GM21381 (cell line): Measurements from ENCODE around the gene XAB2.

ENCODE experiments used
- ATAC-seq: cut with Tn5 transposase; IDR thresholded peaks from one replicate; pipeline ENCODE4 v1.9.1; 2021; ENCODE audit warnings: mild to moderate bottlenecking, moderate library complexity; ENCODE audit not compliant: unreplicated experiment

The XAB2 gene

GRCh38 chr19:7629347-7630054, at the start of gene XAB2, which contains the start of gene PET100:
XAB2 (minus strand) TSS chr19:7629545; CDS start chr19:7629527, 18 bp downstream.
PET100 (plus strand) TSS chr19:7629793; CDS start chr19:7629834, 41 bp downstream.
- peak; percentile 90 for ATAC-seq

GRCh38 chr19:7677669-7678311, 48.4 kb upstream of the XAB2 start:
- no peak for ATAC-seq

GRCh38 chr19:7676854-7677253, 47.5 kb upstream of the XAB2 start, which contains the start of gene MCEMP1:
MCEMP1 (plus strand) TSS chr19:7677090; CDS start chr19:7677121, 31 bp downstream.
- ATAC-seq, result no peak

- no peak for ATAC-seq
These were observed 47.0 kb upstream of the XAB2 start for GRCh38 chr19:7676376-7676775.

- no peak for ATAC-seq
These were observed 45.0 kb upstream of the XAB2 start for GRCh38 chr19:7674010-7675005.

GRCh38 chr19:7672522-7672921, 43.2 kb upstream of the XAB2 start:
- ATAC-seq, result no peak

- no peak for ATAC-seq
These were observed 41.4 kb upstream of the XAB2 start for GRCh38 chr19:7670790-7671189.

- no peak for ATAC-seq
These were observed 40.9 kb upstream of the XAB2 start for GRCh38 chr19:7670150-7670783.

GRCh38 chr19:7669641-7670040, 40.3 kb upstream of the XAB2 start:
- no peak for ATAC-seq

GRCh38 chr19:7668842-7669241, 39.5 kb upstream of the XAB2 start, which contains the start of gene RETN:
RETN (plus strand) TSS chr19:7669049; CDS start chr19:7669327, 278 bp downstream.
- ATAC-seq, result no peak

- no peak for ATAC-seq
These were observed 35.7 kb upstream of the XAB2 start for GRCh38 chr19:7665076-7665475.

- ATAC-seq, result no peak
These were observed 34.4 kb upstream of the XAB2 start for GRCh38 chr19:7663706-7664105.

- no peak for ATAC-seq
These were observed 33.3 kb upstream of the XAB2 start for GRCh38 chr19:7662657-7663056.

GRCh38 chr19:7661744-7662538, 32.6 kb upstream of the XAB2 start:
- no peak for ATAC-seq

- ATAC-seq, result no peak
These were observed 28.9 kb upstream of the XAB2 start for GRCh38 chr19:7658219-7658686.

GRCh38 chr19:7657131-7657751, 27.9 kb upstream of the XAB2 start:
- ATAC-seq, result no peak

GRCh38 chr19:7655581-7655980, 26.2 kb upstream of the XAB2 start:
- no peak for ATAC-seq

GRCh38 chr19:7654401-7654800, 25.1 kb upstream of the XAB2 start:
- ATAC-seq, result no peak

- no peak for ATAC-seq
These were observed 22.8 kb upstream of the XAB2 start for GRCh38 chr19:7652061-7652641.
